GM18909 (cell line): Measurements from ENCODE around the gene INPP4A.

ENCODE experiments used
- ATAC-seq: cut with Tn5 transposase; IDR thresholded peaks from one replicate; pipeline ENCODE4 v1.9.1; 2021; ENCODE audit warnings: mild to moderate bottlenecking; ENCODE audit not compliant: unreplicated experiment, poor library complexity

Gene INPP4A

DNA sequence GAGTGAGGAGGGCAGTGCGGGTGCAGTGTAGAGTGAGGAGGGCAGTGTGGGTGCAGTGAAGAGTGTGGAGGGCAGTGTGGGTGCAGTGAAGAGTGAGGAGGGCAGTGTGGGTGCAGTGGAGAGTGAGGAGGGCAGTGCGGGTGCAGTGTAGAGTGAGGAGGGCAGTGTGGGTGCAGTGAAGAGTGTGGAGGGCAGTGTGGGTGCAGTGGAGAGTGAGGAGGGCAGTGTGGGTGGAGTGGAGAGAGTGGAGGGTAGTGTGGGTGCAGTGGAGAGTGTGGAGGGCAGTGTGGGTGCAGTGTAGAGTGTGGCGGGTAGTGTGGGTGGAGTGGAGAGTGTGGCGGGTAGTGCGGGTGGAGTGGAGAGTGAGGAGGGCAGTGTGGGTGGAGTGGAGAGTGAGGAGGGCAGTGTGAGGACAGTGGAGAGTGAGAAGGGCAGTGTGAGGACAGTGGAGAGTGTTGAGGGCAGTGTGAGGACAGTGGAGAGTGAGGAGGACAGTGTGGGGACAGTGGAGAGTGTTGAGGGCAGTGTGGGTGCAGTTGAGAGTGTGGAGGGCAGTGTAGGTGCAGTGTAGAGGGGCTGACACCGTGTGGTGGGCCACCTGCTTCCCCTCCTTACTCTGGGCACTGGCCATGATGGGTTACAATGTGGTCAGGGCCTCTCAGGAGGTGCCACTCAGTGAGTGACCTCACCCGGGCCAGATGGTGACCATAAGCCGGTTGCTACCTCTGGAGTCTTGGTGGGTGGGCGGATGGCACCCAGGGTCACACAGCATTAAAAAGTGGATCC, 28.5 kb downstream of the INPP4A start:
- no peak for ATAC-seq

- no peak for ATAC-seq
Observed at GRCh38 chr2:98473995-98474780, 29.5 kb downstream of the INPP4A start.

DNA sequence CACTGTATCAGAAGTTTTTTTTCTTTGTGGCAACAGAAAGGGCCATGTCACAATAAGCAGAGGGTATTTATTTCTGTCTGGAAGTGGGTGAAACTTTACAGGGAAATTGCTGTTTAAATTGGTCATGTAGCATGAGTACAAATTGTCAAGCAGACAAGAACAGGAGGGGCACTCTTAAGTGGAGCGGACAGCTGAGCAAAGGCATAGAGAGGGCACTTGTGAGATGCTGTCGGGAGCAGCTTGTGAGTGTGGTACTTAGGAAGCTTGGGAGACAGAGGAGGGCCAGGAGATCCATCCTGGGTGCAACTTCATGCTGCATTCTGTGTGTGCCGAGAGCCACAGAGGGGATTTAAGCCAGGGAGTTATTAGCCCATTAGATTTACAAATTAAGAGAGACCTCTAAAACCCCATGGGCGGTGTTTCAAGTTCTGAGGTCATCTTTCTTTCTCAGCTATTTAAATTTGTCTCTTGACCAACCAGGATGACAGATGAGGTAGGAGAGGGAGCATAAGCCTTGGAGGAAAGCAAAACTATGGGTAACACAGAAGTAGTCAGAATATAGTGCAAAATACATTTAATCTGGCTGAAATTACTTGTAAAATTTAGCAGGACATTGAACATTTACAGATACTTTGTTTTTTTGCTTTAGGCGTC, 30.4 kb downstream of the INPP4A start:
- no peak for ATAC-seq

DNA sequence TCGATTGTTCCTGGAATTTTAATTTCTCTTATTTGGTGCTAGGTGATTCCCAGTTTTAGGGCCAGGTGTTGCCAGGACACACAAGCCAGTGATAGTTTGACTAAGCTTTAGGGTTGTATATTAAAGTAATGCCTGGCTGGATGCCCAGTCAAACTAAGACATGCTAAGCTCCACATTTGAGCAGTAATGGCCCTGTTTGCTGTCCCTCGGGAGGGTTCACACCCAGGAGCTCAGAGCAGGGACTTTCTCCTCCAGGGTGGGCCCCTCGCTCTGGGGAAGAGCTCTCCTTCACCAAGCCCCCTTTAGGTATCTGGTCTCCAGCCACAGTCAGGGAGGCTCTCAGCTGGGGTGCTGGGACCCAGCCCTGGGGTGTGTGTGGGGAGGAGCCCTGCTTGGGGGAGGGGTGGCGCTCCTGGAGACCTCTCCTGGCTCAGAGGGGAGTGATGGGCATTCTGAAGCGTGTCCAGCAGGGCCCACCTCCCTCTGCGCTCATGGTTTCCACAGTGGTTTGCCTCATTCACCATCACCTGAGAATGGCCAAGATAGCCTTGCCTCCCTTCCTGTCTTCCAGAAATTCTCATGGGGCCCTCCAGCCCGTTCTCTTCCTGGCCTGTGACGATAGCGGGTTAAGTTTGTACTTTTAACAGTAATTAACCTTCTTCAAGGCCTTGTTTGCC, 31.7 kb downstream of the INPP4A start:
- no peak for ATAC-seq

- no peak for ATAC-seq
Observed at GRCh38 chr2:98477036-98477435, 32.4 kb downstream of the INPP4A start.

DNA sequence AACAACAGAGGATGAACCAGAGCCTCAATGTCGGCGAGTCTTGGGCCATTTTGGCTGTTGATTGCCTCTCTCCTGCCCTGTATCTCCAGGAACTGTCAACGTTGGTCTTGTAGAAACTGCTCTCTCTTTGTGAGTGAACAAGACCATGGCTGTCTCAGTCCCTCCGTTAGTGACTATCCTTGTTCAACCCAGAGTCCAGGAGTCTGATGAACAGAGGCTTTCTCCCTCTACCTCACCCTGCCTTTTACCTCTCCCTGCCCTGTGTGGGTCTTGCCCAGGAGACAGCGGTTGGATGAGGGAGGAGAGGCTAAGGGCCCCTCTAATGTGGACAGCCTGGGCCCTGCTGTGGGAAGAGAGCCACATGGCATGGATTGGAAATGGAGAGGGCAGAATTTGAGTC, 32.8 kb downstream of the INPP4A start:
- no peak for ATAC-seq

DNA sequence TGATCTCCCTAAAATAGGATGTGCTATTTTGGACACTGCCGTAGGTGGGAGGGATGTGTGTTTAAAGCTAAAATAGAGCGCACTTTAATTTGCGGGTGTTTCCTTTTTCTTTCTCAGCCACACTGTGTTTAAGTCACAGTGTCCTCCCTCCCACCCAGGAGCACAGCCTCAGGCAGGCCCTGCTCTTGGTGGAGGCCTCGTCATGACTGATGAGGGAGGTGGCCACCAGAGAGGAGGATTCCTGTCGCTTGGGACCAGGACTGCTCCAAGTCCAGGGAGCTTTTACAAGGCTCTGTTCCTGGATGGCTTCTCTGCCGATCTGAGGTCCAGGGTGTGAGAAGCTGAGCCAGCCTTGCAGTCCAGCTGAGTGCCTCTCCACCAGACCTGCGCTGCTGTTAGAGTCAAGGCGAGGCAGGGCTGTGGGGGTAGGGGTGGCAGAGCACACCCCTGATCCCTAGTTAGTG, 33.5 kb downstream of the INPP4A start:
- no peak for ATAC-seq

DNA sequence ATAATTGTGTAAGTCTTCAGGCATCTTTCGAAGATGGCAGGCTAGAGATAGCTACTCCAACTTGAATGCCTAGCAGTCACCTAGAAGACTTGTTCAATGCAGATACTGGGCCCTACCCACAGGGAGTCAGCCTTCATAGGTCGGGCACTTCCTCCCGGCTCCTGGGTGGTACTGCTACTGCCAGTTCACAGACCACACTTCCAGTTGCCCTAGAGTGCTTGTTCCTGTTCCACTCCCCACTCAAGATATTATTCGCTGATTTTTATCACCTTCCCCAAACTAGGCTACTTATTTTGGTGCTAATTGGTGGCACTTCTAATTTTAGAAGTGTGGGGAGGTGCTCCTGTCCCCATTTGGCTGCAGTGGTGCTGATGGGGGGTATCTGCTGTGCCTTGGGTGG, 34.2 kb downstream of the INPP4A start:
- no peak for ATAC-seq

GRCh38 chr2:98479371-98479770, 34.7 kb downstream of the INPP4A start:
- ATAC-seq = no peak

DNA sequence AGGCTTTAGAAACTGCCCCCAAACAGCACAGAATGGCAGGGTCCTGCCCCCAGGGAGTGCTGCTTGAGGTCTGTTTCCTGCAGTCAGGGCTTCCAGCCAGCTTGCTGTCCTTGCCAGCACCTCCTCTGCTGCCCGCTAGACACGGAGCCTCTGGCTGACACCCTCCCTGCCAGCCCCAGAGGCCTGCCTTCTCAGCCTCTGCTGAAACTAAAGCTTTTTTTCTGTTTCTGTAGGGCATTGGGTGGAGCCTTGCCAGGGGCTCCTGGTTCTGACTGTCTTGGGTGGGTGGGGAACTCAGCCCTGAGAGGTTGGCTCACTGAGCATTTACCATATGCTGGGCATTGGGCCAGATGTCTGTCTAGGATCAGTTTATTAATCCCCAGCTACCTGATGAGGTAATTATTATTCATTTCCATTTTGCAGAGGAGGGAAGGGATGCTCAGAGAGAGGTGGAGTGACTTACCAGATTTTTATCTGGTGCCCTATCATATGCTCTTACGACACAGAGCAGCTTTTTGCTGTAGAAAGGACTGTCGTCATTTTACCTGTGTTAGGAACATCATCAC, 35.4 kb downstream of the INPP4A start:
- ATAC-seq = peak; percentile 36

GRCh38 chr2:98480598-98480997, 35.9 kb downstream of the INPP4A start:
- ATAC-seq = no peak

- no peak for ATAC-seq
Observed at GRCh38 chr2:98482362-98482761, 37.7 kb downstream of the INPP4A start.

GRCh38 chr2:98483257-98483861, 38.7 kb downstream of the INPP4A start:
- peak; percentile 67 for ATAC-seq

GRCh38 chr2:98484121-98484557, 39.5 kb downstream of the INPP4A start:
- ATAC-seq = no peak

DNA sequence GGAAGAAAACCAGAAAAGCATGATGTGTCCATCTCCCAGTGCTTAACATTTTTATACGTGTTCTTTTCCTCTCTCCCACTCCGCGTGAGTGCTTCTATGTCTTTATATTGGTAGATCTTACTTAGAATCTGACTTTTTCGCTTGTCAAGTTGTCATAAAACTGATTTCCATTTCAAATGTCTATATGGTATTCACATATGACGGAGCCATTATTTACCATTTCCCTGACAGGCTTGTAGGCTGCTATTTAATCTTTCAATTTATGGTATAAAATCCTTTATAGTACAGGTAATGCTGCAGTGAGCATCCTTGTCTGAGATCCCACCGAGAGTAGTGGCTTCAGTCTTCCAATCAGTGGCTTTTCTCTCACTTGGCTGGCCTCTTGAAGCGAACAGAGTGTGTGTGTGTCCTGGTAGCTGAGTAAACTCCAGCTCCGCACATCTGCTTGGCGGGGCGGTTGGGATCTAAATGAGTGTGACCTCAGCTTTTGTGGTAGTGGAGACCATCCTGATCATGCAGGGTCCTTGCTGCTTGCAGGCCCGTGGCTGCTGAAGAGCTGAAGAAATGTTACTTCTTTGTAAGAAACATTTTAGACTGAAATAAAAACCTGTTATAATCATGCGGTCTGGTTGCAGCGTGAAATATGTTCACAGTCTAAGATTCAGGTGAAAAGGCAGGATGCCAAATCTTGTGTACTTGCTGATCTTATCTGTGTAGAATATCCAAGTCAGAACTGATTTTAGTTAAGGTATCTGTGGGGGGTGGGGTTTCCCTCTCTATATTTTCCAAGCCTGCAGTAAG, 40.2 kb downstream of the INPP4A start:
- no peak for ATAC-seq

DNA sequence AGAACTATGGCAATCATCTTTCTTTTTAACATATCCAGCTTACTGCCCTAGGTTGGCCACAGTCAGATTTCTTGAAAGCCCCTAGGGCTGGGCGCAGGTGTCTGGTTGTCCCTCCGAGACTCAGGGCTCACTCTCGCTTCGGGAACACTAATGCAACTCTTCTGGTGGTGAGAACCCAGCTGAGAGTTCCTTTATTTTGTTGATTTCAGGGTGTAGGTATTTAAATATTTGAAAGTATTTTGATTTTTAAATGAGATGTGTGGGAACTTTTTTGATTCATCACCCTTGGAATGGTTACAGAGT, 40.7 kb downstream of the INPP4A start:
- ATAC-seq = no peak

- no peak for ATAC-seq
Observed at GRCh38 chr2:98486374-98486981, 41.8 kb downstream of the INPP4A start.

DNA sequence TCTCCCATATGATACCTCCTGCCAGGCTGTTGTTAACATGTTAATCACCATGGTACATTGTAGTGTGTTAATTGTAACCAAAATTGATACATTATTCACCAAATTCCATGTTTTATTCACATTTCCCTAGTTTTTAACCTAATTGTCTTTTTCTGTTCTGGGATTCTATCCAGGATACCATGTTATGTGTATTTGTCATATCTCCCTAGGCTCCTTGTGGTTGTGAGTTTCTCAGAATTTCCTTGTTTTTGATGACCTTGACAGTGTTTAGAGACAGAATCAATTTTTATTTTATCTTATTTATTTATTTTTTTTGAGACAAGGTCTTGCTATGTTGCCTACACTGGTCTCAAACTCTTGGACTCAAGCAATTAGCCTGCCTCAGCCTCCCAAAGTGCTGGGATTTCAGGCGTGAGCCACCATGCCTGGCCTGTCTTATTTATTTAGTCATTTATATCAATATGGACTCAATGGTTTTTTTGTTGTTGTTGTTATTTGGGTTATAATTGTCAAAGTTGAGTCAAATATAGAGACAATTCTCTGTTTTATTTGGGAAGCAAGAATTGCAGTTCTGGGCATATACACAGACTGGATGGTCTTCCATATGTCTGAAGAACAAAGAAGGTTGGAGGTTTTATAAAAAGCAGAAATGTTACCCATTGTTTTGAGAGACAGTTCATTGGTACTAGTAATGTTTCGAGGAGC, 42.6 kb downstream of the INPP4A start:
- ATAC-seq = no peak
